Measurements from ENCODE around the gene ITGB3BP. TPM values are rescaled to one million over a fixed set of nuclear protein-coding genes. Genes with fewer than 3 reads are reported as not detected.
A peak's percentile ranks its signal among the peaks of the same experiment; 100 is the strongest.

Gene ITGB3BP
- polyA plus RNA-seq, 2 donors: 17.1 to 26.7 TPM

GRCh38 chr1:63548303-63548702 is 25.3 kb upstream of the ITGB3BP start:
- H3K27ac ChIP-seq (ENCODE audit: low read depth in 2 of 2, low read length in 1 of 2): no peak overlapping the region
- H3K4me3 ChIP-seq (ENCODE audit: low read depth in 1 of 2, low read length in 2 of 2): no peak overlapping the region
- no peaks in the 10 kb centered on the region for H3K9me3 ChIP-seq (ENCODE audit: control insufficient read depth in 2 of 2, insufficient read depth in 1 of 2, low read depth in 1 of 2, low read length in 1 of 2)
- H3K4me1 ChIP-seq (ENCODE audit: control insufficient read depth in 2 of 2, insufficient read depth in 2 of 2, low read length in 1 of 2): no peaks in the 10 kb centered on the region
- no peaks in the 10 kb centered on the region for H3K36me3 ChIP-seq (ENCODE audit: control insufficient read depth in 2 of 2, insufficient read depth in 2 of 2, low read length in 1 of 2)
- 85 to 87% methylated on average over 2 of the region's 2 CpGs for WGBS, 2 donors
- no peaks in the 10 kb centered on the region for H3K27me3 ChIP-seq (ENCODE audit: control insufficient read depth in 1 of 2, insufficient read depth in 2 of 2, low read length in 2 of 2)

DNA sequence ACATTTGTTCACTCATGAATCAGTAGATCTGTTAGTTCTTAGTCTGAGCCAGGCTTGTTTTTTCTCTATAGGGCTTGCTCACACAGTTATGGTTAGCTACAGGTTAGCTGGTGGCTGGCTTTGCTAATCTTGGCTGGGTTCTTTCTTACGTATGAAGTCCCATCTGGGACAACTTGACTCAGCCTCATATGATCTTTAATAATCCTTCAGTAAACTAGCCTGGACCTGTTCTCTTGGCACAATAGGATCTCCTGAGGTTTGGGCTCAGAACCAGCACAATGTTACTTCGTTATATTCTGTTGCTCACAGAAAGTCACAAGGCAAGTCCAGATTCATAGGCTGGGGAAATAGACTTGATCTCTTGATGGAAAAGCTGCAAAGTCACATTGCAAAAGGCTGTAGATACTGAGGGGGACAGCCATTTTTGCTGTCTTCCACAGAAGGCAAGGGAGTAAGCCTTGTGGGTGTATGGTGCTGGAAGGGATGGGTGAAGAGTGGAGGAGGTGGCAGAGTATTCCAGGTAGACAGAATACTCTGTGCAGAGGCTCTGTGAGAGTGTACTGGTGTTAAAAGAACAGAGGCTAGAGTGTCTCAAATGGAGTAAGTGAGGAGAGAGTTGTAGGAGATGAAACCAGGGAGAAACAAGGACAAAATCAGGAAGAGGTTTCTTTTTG is 24.7 kb upstream of the ITGB3BP start:
- WGBS, 2 donors: 50 to 75% methylated on average over 2 of the region's 2 CpGs
- H3K4me1 ChIP-seq (ENCODE audit: control insufficient read depth in 2 of 2, insufficient read depth in 2 of 2, low read length in 1 of 2): no peaks in the 10 kb centered on the region
- H3K36me3 ChIP-seq (ENCODE audit: control insufficient read depth in 2 of 2, insufficient read depth in 2 of 2, low read length in 1 of 2): no peaks in the 10 kb centered on the region
- no peak overlapping the region for H3K4me3 ChIP-seq (ENCODE audit: low read depth in 1 of 2, low read length in 2 of 2)
- H3K9me3 ChIP-seq (ENCODE audit: control insufficient read depth in 2 of 2, insufficient read depth in 1 of 2, low read depth in 1 of 2, low read length in 1 of 2): no peaks in the 10 kb centered on the region
- no peaks in the 10 kb centered on the region for H3K27me3 ChIP-seq (ENCODE audit: control insufficient read depth in 1 of 2, insufficient read depth in 2 of 2, low read length in 2 of 2)
- H3K27ac ChIP-seq (ENCODE audit: low read depth in 2 of 2, low read length in 1 of 2): peak overlapping the region; percentile 68 to 72

DNA sequence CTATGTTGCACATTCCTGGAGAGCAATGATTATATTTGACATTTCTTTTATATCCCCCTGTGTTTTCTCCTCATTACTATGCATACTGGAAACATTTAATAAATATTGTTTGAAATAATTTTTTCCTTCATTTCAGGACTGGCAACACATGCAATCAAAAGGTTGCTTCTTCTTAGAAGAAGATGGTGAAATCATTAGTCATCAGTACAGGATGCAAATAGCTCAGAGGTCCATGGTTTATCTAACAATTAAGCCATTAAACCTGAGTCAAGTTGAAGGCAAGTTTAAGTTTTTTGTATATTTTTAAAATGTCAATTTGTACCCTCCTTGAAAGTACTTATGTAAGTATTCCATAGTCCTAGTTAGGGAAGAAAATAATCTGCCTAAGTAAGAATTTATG is 22.8 kb upstream of the ITGB3BP start:
- Histone ChIP-seq H3K27me3 (ENCODE audit: control insufficient read depth in 1 of 2, insufficient read depth in 2 of 2, low read length in 2 of 2) (no peaks in the 10 kb centered on the region), H3K4me1 (ENCODE audit: control insufficient read depth in 2 of 2, insufficient read depth in 2 of 2, low read length in 1 of 2) (no peaks in the 10 kb centered on the region), H3K4me3 (ENCODE audit: low read depth in 1 of 2, low read length in 2 of 2) (no peak overlapping the region), H3K36me3 (ENCODE audit: control insufficient read depth in 2 of 2, insufficient read depth in 2 of 2, low read length in 1 of 2) (no peaks in the 10 kb centered on the region), H3K27ac (ENCODE audit: low read depth in 2 of 2, low read length in 1 of 2) (no peak overlapping the region), H3K9me3 (ENCODE audit: control insufficient read depth in 2 of 2, insufficient read depth in 1 of 2, low read depth in 1 of 2, low read length in 1 of 2) (no peaks in the 10 kb centered on the region)

- no peaks in the 10 kb centered on the region for H3K27me3 ChIP-seq (ENCODE audit: control insufficient read depth in 1 of 2, insufficient read depth in 2 of 2, low read length in 2 of 2)
- H3K9me3 ChIP-seq (ENCODE audit: control insufficient read depth in 2 of 2, insufficient read depth in 1 of 2, low read depth in 1 of 2, low read length in 1 of 2): no peaks in the 10 kb centered on the region
- H3K36me3 ChIP-seq (ENCODE audit: control insufficient read depth in 2 of 2, insufficient read depth in 2 of 2, low read length in 1 of 2): no peaks in the 10 kb centered on the region
- no peak overlapping the region for H3K4me3 ChIP-seq (ENCODE audit: low read depth in 1 of 2, low read length in 2 of 2)
- H3K27ac ChIP-seq (ENCODE audit: low read depth in 2 of 2, low read length in 1 of 2): no peak overlapping the region
- WGBS, 2 donors: 61 to 76% methylated on average over 1 of the region's 1 CpG
- no peaks in the 10 kb centered on the region for H3K4me1 ChIP-seq (ENCODE audit: control insufficient read depth in 2 of 2, insufficient read depth in 2 of 2, low read length in 1 of 2)
Observed at GRCh38 chr1:63537940-63538339, 14.9 kb upstream of the ITGB3BP start.

DNA sequence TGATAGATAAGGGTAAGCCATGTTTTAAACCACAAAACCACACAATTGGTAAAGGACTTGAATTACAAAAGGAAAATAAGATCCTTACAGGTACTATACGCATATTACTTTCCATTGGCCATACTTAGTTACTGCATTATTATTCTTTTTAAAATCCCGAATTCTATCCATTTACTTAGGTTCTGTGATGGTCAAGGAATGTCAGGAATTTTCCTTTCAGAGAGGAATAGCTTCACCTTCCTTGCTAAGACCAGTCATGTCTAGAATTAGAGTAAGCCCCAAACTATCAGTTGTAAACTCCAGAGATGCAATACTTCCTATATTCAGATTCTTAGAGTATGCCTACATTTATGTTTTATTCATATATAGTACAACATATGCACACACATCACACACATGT is 14.0 kb upstream of the ITGB3BP start:
- no peak overlapping the region for H3K4me3 ChIP-seq (ENCODE audit: low read depth in 1 of 2, low read length in 2 of 2)
- H3K27ac ChIP-seq (ENCODE audit: low read depth in 2 of 2, low read length in 1 of 2): no peak overlapping the region
- H3K9me3 ChIP-seq (ENCODE audit: control insufficient read depth in 2 of 2, insufficient read depth in 1 of 2, low read depth in 1 of 2, low read length in 1 of 2): no peaks in the 10 kb centered on the region
- no peaks in the 10 kb centered on the region for H3K27me3 ChIP-seq (ENCODE audit: control insufficient read depth in 1 of 2, insufficient read depth in 2 of 2, low read length in 2 of 2)
- 75 to 86% methylated on average over 2 of the region's 2 CpGs for WGBS, 2 donors
- H3K36me3 ChIP-seq (ENCODE audit: control insufficient read depth in 2 of 2, insufficient read depth in 2 of 2, low read length in 1 of 2): no peaks in the 10 kb centered on the region
- no peaks in the 10 kb centered on the region for H3K4me1 ChIP-seq (ENCODE audit: control insufficient read depth in 2 of 2, insufficient read depth in 2 of 2, low read length in 1 of 2)

DNA sequence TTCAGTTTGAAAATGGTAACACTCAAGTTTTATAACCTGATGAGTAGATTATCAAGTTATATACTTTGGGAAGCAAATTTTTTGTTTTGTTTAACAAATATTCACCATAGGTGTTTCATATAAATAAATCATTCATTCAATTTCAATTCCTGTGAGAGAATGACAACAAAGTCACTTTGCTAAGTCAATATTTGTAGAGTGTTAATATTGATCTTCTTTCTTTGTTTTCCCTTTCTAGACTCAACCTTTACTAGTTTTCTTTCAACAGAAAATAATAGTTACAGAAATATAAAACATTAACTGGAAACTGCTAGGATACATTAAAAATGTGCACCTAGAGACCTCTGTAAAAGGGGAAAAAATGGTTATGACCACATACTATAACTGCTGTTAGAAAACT is 11.4 kb upstream of the ITGB3BP start:
- Histone ChIP-seq H3K27me3 (ENCODE audit: control insufficient read depth in 1 of 2, insufficient read depth in 2 of 2, low read length in 2 of 2) (no peaks in the 10 kb centered on the region), H3K36me3 (ENCODE audit: control insufficient read depth in 2 of 2, insufficient read depth in 2 of 2, low read length in 1 of 2) (no peaks in the 10 kb centered on the region)

GRCh38 chr1:63533931-63534330 is 10.9 kb upstream of the ITGB3BP start:
- Histone ChIP-seq H3K27ac (ENCODE audit: low read depth in 2 of 2, low read length in 1 of 2) (no peak overlapping the region), H3K4me1 (ENCODE audit: control insufficient read depth in 2 of 2, insufficient read depth in 2 of 2, low read length in 1 of 2) (no peaks in the 10 kb centered on the region), H3K9me3 (ENCODE audit: control insufficient read depth in 2 of 2, insufficient read depth in 1 of 2, low read depth in 1 of 2, low read length in 1 of 2) (no peaks in the 10 kb centered on the region), H3K36me3 (ENCODE audit: control insufficient read depth in 2 of 2, insufficient read depth in 2 of 2, low read length in 1 of 2) (no peaks in the 10 kb centered on the region), H3K4me3 (ENCODE audit: low read depth in 1 of 2, low read length in 2 of 2) (no peak overlapping the region), H3K27me3 (ENCODE audit: control insufficient read depth in 1 of 2, insufficient read depth in 2 of 2, low read length in 2 of 2) (no peaks in the 10 kb centered on the region)
- 90 to 92% methylated on average over 1 of the region's 1 CpG for WGBS, 2 donors

More for the DNA sequence above, 11.4 kb upstream of the ITGB3BP start:
- Histone ChIP-seq H3K9me3 (ENCODE audit: control insufficient read depth in 2 of 2, insufficient read depth in 1 of 2, low read depth in 1 of 2, low read length in 1 of 2) (no peaks in the 10 kb centered on the region), H3K4me3 (ENCODE audit: low read depth in 1 of 2, low read length in 2 of 2) (no peak overlapping the region), H3K27ac (ENCODE audit: low read depth in 2 of 2, low read length in 1 of 2) (no peak overlapping the region), H3K4me1 (ENCODE audit: control insufficient read depth in 2 of 2, insufficient read depth in 2 of 2, low read length in 1 of 2) (no peaks in the 10 kb centered on the region)

DNA sequence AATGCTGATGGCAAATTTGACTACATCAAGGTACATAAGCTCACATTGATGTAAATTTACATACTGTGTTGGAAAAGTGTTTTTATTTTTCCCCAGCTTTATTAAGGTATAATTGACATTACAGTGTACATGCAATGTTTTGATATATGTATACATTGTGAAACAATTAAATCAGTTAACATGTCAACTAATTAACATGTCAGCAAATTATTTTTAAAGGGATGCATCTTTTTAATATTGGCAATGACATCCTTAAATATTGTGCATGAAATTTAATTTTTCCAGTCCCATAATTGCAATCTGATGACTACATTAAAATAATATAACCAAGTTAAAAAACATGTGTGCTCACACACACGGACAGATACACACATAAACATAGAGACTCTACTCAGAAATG is 9.7 kb upstream of the ITGB3BP start:
- WGBS, 2 donors: 79% methylated on average over 1 of the region's 1 CpG

DNA sequence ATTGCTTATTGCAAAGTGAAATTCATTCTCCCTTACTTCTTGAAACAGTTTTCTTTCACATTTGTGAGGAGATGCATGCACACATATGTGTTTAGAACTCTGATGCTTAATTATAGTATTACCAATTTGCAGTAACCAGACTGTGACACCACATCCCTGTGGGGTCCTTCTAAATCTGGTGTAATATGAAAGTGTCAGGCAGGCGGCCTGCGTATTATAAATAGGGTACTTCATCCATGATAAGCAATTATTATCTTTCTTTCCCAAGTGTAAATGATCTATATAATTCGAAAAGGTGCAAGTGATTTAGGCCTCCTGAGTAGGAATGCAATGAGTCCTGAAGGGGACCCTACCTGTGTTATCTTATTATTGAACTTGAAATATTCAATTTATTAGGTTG is 1.2 kb upstream of the ITGB3BP start:
- Histone ChIP-seq H3K27ac (ENCODE audit: low read depth in 2 of 2, low read length in 1 of 2) (no peak overlapping the region), H3K36me3 (ENCODE audit: control insufficient read depth in 2 of 2, insufficient read depth in 2 of 2, low read length in 1 of 2) (no peaks in the 10 kb centered on the region), H3K9me3 (ENCODE audit: control insufficient read depth in 2 of 2, insufficient read depth in 1 of 2, low read depth in 1 of 2, low read length in 1 of 2) (no peaks in the 10 kb centered on the region), H3K4me1 (ENCODE audit: control insufficient read depth in 2 of 2, insufficient read depth in 2 of 2, low read length in 1 of 2) (no peaks in the 10 kb centered on the region), H3K27me3 (ENCODE audit: control insufficient read depth in 1 of 2, insufficient read depth in 2 of 2, low read length in 2 of 2) (no peaks in the 10 kb centered on the region), H3K4me3 (ENCODE audit: low read depth in 1 of 2, low read length in 2 of 2) (peak overlapping the region in 1 of 2 donors; percentile 80)
- 42 to 54% methylated on average over 3 of the region's 3 CpGs for WGBS, 2 donors

More for the DNA sequence above, 9.7 kb upstream of the ITGB3BP start:
- Histone ChIP-seq H3K27ac (ENCODE audit: low read depth in 2 of 2, low read length in 1 of 2) (no peak overlapping the region), H3K36me3 (ENCODE audit: control insufficient read depth in 2 of 2, insufficient read depth in 2 of 2, low read length in 1 of 2) (no peaks in the 10 kb centered on the region), H3K4me3 (ENCODE audit: low read depth in 1 of 2, low read length in 2 of 2) (no peak overlapping the region), H3K4me1 (ENCODE audit: control insufficient read depth in 2 of 2, insufficient read depth in 2 of 2, low read length in 1 of 2) (no peaks in the 10 kb centered on the region), H3K9me3 (ENCODE audit: control insufficient read depth in 2 of 2, insufficient read depth in 1 of 2, low read depth in 1 of 2, low read length in 1 of 2) (no peaks in the 10 kb centered on the region), H3K27me3 (ENCODE audit: control insufficient read depth in 1 of 2, insufficient read depth in 2 of 2, low read length in 2 of 2) (no peaks in the 10 kb centered on the region)

- Histone ChIP-seq H3K27me3 (ENCODE audit: control insufficient read depth in 1 of 2, insufficient read depth in 2 of 2, low read length in 2 of 2) (no peaks in the 10 kb centered on the region), H3K4me1 (ENCODE audit: control insufficient read depth in 2 of 2, insufficient read depth in 2 of 2, low read length in 1 of 2) (no peaks in the 10 kb centered on the region), H3K36me3 (ENCODE audit: control insufficient read depth in 2 of 2, insufficient read depth in 2 of 2, low read length in 1 of 2) (no peaks in the 10 kb centered on the region), H3K27ac (ENCODE audit: low read depth in 2 of 2, low read length in 1 of 2) (peak overlapping the region; percentile 87 to 89), H3K9me3 (ENCODE audit: control insufficient read depth in 2 of 2, insufficient read depth in 1 of 2, low read depth in 1 of 2, low read length in 1 of 2) (no peaks in the 10 kb centered on the region), H3K4me3 (ENCODE audit: low read depth in 1 of 2, low read length in 2 of 2) (peak overlapping the region; percentile 66 to 80)
- WGBS, 2 donors: 0 to 2% methylated on average over 11 of the region's 11 CpGs
Observed at GRCh38 chr1:63523738-63524137, 713 bp upstream of the ITGB3BP start.

All from esophagus (tissue), 2 donors.